Natural killer cell (primary cell): ENCODE results near the gene ASTN2. TPM values are rescaled to one million over a fixed set of nuclear protein-coding genes. Genes with fewer than 3 reads are reported as not detected.

Experiments used
- ATAC-seq, 3 donors: fragments of 150-1000 bp in 2 of 3; fragments of 200-7000 bp in 1 of 3; cut with Tn5 transposase; 1 replicate in 1 of 3; 2 replicates in 2 of 3; pipeline ENCODE4 v1.10.0; 2021; ENCODE audit warnings: mild to moderate bottlenecking in 2 of 3, moderate library complexity in 2 of 3
- DNase-seq, 2 donors: peaks; one replicate each; pipeline versions ENCODE4 v3.0.0 to v3.0.0-alpha.2; 2013 to 2021; ENCODE audit warnings: mixed read lengths in 1 of 2
- H3K27ac ChIP-seq: one replicate; pipeline ENCODE4 v1.5.1; 2013; ENCODE audit warnings: mild to moderate bottlenecking, low read length
- H3K27me3 ChIP-seq: one replicate; pipeline ENCODE4 v1.6.1; 2013; ENCODE audit warnings: low read length; ENCODE audit not compliant: control insufficient read depth, insufficient read depth
- H3K36me3 ChIP-seq: one replicate; pipeline ENCODE4 v1.6.1; 2013; ENCODE audit warnings: low read length; ENCODE audit not compliant: control insufficient read depth, insufficient read depth
- H3K4me1 ChIP-seq: one replicate; pipeline ENCODE4 v1.6.1; 2013; ENCODE audit warnings: low read length; ENCODE audit not compliant: control insufficient read depth, insufficient read depth
- H3K4me3 ChIP-seq: one replicate; pipeline ENCODE4 v1.5.1; 2013; ENCODE audit warnings: low read length
- H3K9me3 ChIP-seq: one replicate; pipeline ENCODE4 v1.6.1; 2013; ENCODE audit warnings: low read length; ENCODE audit not compliant: control insufficient read depth, insufficient read depth
- H3K27ac Mint-ChIP-seq, 2 donors: one replicate each; pipeline ENCODE4 v1.8.0; 2022; ENCODE audit warnings: mild to moderate bottlenecking in 2 of 2, mixed read lengths in 2 of 2, moderate library complexity in 1 of 2
- H3K27me3 Mint-ChIP-seq, 2 donors: one replicate each; pipeline ENCODE4 v1.8.0; 2022; ENCODE audit warnings: low read depth in 2 of 2, mixed read lengths in 2 of 2
- H3K36me3 Mint-ChIP-seq: one replicate; pipeline ENCODE4 v1.8.0; 2022; ENCODE audit warnings: mixed read lengths
- H3K4me1 Mint-ChIP-seq, 2 donors: one replicate each; pipeline ENCODE4 v1.8.0; 2022; ENCODE audit warnings: mixed read lengths in 2 of 2
- H3K4me3 Mint-ChIP-seq: one replicate; pipeline ENCODE4 v1.8.0; 2022; ENCODE audit warnings: mild to moderate bottlenecking, moderate library complexity, mixed read lengths
- H3K9me3 Mint-ChIP-seq, 2 donors: one replicate each; pipeline ENCODE4 v1.8.0; 2022; ENCODE audit warnings: mixed read lengths in 2 of 2
- WGBS: methylation state at CpG from one replicate; pipeline ENCODE4 v1.1.7; 2013; ENCODE audit warnings: missing lambda C conversion rate; ENCODE audit not compliant: insufficient coverage; 5-methylcytosine and 5-hydroxymethylcytosine counted together
- intact Hi-C: fragments of 100-400 bp; cut with micrococcal nuclease; formaldehyde crosslinking; loops from one replicate; pipeline ENCODE4 v1.14.2; 2022
- total RNA-seq, 4 donors: library from RNA; stranded (reverse); fragments of 120-200 nt in 1 of 4; gene quantifications; one replicate each; pipeline versions ENCODE4 v1.2.3 to v1.2.4, GENCODE V29; 2013 to 2022
- TF ChIP-seq, protein P1 (sequence below): fragments of 200-600 bp; IDR thresholded peaks from one replicate; pipeline ENCODE4 v1.8.0; 2022; ENCODE audit warnings: antibody characterized with exemption

The ASTN2 gene
- total RNA-seq, 3 donors from 2014 or later (not counting 1 experiment from before 2014, with no cell fraction given) = 3.0 to 3.5 (median 3.2) TPM

GRCh38 chr9:116437411-116438370 is 977.2 kb downstream of the ASTN2 start:
- H3K27me3 ChIP-seq = no peaks in the 10 kb centered on the region
- Mint-ChIP-seq H3K9me3 (peaks cover 2 to 7% of the 10 kb centered on the region in 2 donors), H3K4me3 (no peak overlapping the region), H3K4me1 (no peaks in the 10 kb centered on the region), H3K36me3 (peaks cover 7% of the 10 kb centered on the region), H3K27ac (no peak overlapping the region), H3K27me3 (no peaks in the 10 kb centered on the region)
- ATAC-seq = no peak
- WGBS = 97% methylated on average over 10 of the region's 11 CpGs
- H3K27ac ChIP-seq = no peak overlapping the region
- DNase-seq = no peak
- intact Hi-C loops = no loop called here
- H3K36me3 ChIP-seq = no peaks in the 10 kb centered on the region
- H3K4me1 ChIP-seq = no peaks in the 10 kb centered on the region
- TF ChIP-seq, protein P1, sequence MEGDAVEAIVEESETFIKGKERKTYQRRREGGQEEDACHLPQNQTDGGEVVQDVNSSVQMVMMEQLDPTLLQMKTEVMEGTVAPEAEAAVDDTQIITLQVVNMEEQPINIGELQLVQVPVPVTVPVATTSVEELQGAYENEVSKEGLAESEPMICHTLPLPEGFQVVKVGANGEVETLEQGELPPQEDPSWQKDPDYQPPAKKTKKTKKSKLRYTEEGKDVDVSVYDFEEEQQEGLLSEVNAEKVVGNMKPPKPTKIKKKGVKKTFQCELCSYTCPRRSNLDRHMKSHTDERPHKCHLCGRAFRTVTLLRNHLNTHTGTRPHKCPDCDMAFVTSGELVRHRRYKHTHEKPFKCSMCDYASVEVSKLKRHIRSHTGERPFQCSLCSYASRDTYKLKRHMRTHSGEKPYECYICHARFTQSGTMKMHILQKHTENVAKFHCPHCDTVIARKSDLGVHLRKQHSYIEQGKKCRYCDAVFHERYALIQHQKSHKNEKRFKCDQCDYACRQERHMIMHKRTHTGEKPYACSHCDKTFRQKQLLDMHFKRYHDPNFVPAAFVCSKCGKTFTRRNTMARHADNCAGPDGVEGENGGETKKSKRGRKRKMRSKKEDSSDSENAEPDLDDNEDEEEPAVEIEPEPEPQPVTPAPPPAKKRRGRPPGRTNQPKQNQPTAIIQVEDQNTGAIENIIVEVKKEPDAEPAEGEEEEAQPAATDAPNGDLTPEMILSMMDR = no peak
- H3K4me3 ChIP-seq = no peak overlapping the region
- no peaks in the 10 kb centered on the region for H3K9me3 ChIP-seq

GRCh38 chr9:116436121-116436520 is 978.7 kb downstream of the ASTN2 start:
- Mint-ChIP-seq H3K27ac (no peak overlapping the region), H3K27me3 (no peaks in the 10 kb centered on the region), H3K4me1 (no peaks in the 10 kb centered on the region), H3K36me3 (peaks cover 7% of the 10 kb centered on the region), H3K9me3 (peaks cover 2 to 7% of the 10 kb centered on the region in 2 donors), H3K4me3 (no peak overlapping the region)
- Histone ChIP-seq H3K9me3 (no peaks in the 10 kb centered on the region), H3K4me3 (no peak overlapping the region), H3K27me3 (no peaks in the 10 kb centered on the region), H3K4me1 (no peaks in the 10 kb centered on the region), H3K27ac (no peak overlapping the region), H3K36me3 (no peaks in the 10 kb centered on the region)
- WGBS = no CpG with 5 or more reads among the region's 1 CpG
- TF ChIP-seq, protein P1 = no peak
- intact Hi-C loops = no loop called here
- DNase-seq (no peak), ATAC-seq (no peak)

GRCh38 chr9:116435706-116436105 is 979.2 kb downstream of the ASTN2 start:
- TF ChIP-seq, protein P1 = no peak
- intact Hi-C loops = no loop called here
- H3K27me3 Mint-ChIP-seq = no peaks in the 10 kb centered on the region
- peaks cover 7% of the 10 kb centered on the region for H3K36me3 Mint-ChIP-seq
- Histone ChIP-seq H3K27ac (no peak overlapping the region), H3K4me1 (no peaks in the 10 kb centered on the region), H3K27me3 (no peaks in the 10 kb centered on the region), H3K9me3 (no peaks in the 10 kb centered on the region), H3K36me3 (no peaks in the 10 kb centered on the region), H3K4me3 (no peak overlapping the region)
- ATAC-seq (no peak), DNase-seq (no peak)
- H3K4me1 Mint-ChIP-seq = no peaks in the 10 kb centered on the region
- no peak overlapping the region for H3K4me3 Mint-ChIP-seq
- no peak overlapping the region for H3K27ac Mint-ChIP-seq
- H3K9me3 Mint-ChIP-seq = peaks cover 2 to 6% of the 10 kb centered on the region in 2 donors
- WGBS = 92% methylated on average over 3 of the region's 4 CpGs
